ENCODE data around the gene ZFAND3.

DNA sequence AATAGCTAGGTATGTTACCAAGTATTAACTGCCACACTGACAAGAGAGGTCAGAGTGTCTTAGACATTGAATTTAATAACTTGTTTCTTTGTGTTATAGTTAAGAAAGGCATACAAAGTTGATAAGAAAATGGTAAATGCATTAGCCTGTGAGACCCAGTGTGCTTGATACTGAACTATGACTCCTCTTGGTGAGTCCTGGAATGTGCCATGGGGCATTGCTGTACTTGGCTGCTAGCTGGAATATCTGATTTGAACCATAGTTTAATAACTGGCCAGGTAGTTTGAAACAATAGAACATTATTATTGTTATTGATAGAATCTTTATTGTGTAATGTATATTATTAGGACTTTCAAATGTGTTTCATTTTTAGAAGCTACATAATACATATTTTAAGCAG, 70.0 kb downstream of the ZFAND3 start:
- TF ChIP-seq, protein P1, sequence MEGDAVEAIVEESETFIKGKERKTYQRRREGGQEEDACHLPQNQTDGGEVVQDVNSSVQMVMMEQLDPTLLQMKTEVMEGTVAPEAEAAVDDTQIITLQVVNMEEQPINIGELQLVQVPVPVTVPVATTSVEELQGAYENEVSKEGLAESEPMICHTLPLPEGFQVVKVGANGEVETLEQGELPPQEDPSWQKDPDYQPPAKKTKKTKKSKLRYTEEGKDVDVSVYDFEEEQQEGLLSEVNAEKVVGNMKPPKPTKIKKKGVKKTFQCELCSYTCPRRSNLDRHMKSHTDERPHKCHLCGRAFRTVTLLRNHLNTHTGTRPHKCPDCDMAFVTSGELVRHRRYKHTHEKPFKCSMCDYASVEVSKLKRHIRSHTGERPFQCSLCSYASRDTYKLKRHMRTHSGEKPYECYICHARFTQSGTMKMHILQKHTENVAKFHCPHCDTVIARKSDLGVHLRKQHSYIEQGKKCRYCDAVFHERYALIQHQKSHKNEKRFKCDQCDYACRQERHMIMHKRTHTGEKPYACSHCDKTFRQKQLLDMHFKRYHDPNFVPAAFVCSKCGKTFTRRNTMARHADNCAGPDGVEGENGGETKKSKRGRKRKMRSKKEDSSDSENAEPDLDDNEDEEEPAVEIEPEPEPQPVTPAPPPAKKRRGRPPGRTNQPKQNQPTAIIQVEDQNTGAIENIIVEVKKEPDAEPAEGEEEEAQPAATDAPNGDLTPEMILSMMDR (IDR thresholded peaks at IDR 0.05), result no peak
- TF ChIP-seq EP300 (IDR thresholded peaks at IDR 0.05) (no peak), POLR2A (IDR thresholded peaks at IDR 0.05) (no peak)
